Renal cortex interstitium (tissue), 15 donors: Measurements from ENCODE around the gene ATP11B. TPM values are rescaled to one million over a fixed set of nuclear protein-coding genes. Genes with fewer than 3 reads are reported as not detected.

Experiments
- DNase-seq, 11 donors: peaks; one replicate each; pipeline ENCODE4 v3.0.0-alpha.2; 2013; ENCODE audit warnings: low read depth in 9 of 11, low spot score in 4 of 11; ENCODE audit errors: extremely low read depth in 1 of 11
- long read RNA-seq, 16 experiments: transcript quantifications; one replicate each; lab custom pipeline, GENCODE V29; 2026
- polyA plus RNA-seq, 3 donors: library from polyadenylated mRNA; unstranded; fragments of 120-200 nt; gene quantifications; one replicate each; pipeline ENCODE4 v1.2.1, GENCODE V29; 2013; ENCODE audit not compliant: insufficient read length in 3 of 3

The ATP11B gene
- 10 to 100 TPM; 56.9 to 63.8 (median 60.2) TPM for polyA plus RNA-seq
- long read RNA-seq, donor 1, result 0 reads
- long read RNA-seq, donor 2, partial matches to known transcripts, result 16 of 17 reads
- long read RNA-seq, donor 2, other reads (novel, unspliced or antisense), result 0 of 17 reads
- long read RNA-seq, donor 3, full-length matches to known transcripts, result 5 of 5 reads
- long read RNA-seq, donor 3, partial matches to known transcripts, result 0 of 5 reads
- long read RNA-seq, donor 3, other reads (novel, unspliced or antisense), result 0 of 5 reads
- long read RNA-seq, donor 4, result 0 reads
- long read RNA-seq, donor 5, result 0 reads
- long read RNA-seq, donor 6, partial matches to known transcripts, result 0 of 1 reads
- long read RNA-seq, donor 6, other reads (novel, unspliced or antisense), result 0 of 1 reads
- long read RNA-seq, donor 7, full-length matches to known transcripts, result 4 of 4 reads
- long read RNA-seq, donor 7, partial matches to known transcripts, result 0 of 4 reads
- long read RNA-seq, donor 7, other reads (novel, unspliced or antisense), result 0 of 4 reads
- long read RNA-seq, donor 8, full-length matches to known transcripts, result 3 of 11 reads
- long read RNA-seq, donor 8, partial matches to known transcripts, result 8 of 11 reads
- long read RNA-seq, donor 8, other reads (novel, unspliced or antisense), result 0 of 11 reads
- long read RNA-seq, donor 9, full-length matches to known transcripts, result 2 of 2 reads
- long read RNA-seq, donor 9, partial matches to known transcripts, result 0 of 2 reads
- long read RNA-seq, donor 9, other reads (novel, unspliced or antisense), result 0 of 2 reads
- long read RNA-seq, donor 10, partial matches to known transcripts, result 0 of 2 reads
- long read RNA-seq, donor 10, other reads (novel, unspliced or antisense), result 0 of 2 reads
- long read RNA-seq, donor 11, full-length matches to known transcripts, result 2 of 2 reads
- long read RNA-seq, donor 11, partial matches to known transcripts, result 0 of 2 reads
- long read RNA-seq, donor 11, other reads (novel, unspliced or antisense), result 0 of 2 reads
- long read RNA-seq, donor 12, result 0 reads
- long read RNA-seq, donor 13, full-length matches to known transcripts, result 3 of 9 reads
- long read RNA-seq, donor 13, partial matches to known transcripts, result 6 of 9 reads
- long read RNA-seq, donor 13, other reads (novel, unspliced or antisense), result 0 of 9 reads
- long read RNA-seq, donor 14, full-length matches to known transcripts, result 1 of 1 reads
- long read RNA-seq, donor 14, partial matches to known transcripts, result 0 of 1 reads
- long read RNA-seq, donor 14, other reads (novel, unspliced or antisense), result 0 of 1 reads
- long read RNA-seq, donor 15, result 0 reads
- long read RNA-seq, donor 16, full-length matches to known transcripts, result 4 of 9 reads
- long read RNA-seq, donor 16, partial matches to known transcripts, result 5 of 9 reads
- long read RNA-seq, donor 16, other reads (novel, unspliced or antisense), result 0 of 9 reads

DNA sequence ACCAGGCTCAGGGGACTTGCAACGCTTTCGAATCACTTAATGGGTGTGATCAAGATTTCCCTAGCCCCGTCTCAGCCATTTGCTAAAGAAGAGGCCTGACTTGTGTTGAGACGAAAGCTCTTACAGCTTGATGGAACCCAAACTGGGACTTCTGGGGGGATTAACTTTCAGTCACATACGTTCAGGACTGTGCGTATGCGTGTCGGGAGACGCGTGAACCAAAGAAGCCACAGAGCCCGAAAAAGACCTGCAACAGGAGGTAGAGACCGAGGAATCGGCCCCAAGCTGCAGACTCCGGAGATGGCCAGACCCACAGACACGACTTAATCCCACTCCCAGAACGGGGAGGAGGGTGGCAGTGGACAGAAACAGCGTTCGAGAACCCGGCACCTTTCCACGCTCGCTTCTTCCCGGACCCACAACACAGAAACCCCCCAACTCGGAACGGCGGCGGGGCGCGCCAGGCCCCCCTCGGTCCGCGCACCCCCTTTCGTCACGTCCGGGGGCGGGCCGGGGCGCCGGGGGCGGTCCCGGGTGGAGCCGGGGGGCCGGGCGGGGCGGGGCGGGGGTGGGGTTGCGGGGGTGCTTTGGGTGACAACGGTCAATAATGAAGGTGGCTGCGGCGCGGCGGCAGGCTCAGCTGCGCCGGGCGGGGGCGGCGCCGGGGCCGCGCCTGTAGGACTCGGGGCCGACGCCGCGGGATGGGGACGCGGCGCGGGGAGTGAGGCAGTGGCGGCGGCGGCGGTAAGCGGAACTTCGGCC, at the start of gene ATP11B:
TSS of gene ATP11B (plus strand) at position 604 of the 762 bp plus-strand sequence. CDS start 256 bp downstream, outside the sequence.
- peak in 8 of 11 donors; percentile 38 to 81 (median 69) for DNase-seq

DNA sequence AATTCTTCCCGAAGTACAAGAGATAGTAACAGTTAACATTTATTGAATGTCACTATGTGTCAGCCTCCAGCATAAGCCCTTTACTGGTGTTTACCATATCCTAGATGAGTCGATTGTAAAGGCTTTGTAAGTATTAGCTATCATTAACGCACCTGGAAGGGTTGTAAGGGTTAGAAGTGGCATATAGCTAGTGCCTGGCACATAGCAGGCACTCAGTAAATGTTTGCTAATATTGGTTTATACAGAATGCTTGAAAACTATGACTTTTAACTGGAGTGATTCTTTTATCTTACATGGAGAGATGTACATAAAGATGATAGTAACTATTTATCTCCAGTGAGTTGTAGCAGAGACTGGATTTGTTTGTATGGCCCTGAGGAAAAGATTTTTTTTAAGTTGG, 46.3 kb upstream of the ATP11B start:
- no peak for DNase-seq

DNA sequence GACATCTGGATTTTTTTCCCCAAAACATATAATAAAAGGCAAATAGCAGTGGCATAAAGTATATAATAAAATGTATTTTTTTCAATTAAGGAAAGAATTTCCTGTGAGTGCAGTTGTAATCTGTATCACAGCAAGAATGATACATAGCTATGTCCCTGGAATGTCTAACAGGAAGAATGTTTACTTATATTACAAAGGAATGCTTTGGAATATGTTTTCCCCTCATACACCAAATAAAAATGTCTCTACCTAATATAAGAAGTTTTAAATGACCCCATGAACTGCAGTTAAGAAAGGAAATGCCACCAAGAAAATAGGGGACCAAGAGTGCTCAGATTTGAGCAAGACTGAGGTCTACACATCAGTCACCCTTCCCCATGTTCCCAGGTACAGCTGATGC, 38.0 kb upstream of the ATP11B start:
- DNase-seq, result no peak

DNA sequence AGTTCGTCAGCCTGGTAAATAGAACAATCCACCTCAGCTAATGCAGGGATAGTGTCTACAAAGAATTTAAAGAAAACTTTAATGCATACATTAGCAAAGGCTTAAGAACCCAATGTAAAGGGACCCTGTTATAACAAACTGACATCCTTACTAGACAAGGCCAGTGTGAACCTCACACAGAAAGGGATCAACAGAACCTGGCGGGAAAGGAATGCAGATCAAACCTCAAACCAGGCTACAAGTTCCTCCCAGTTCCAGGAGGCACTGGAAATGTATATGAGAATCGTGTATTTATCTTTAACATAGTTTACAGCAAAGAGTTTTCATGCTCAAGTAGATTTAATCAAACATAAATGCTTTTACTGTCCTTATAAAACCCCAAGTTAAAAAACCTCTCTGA, 37.6 kb upstream of the ATP11B start:
- DNase-seq, result no peak

DNA sequence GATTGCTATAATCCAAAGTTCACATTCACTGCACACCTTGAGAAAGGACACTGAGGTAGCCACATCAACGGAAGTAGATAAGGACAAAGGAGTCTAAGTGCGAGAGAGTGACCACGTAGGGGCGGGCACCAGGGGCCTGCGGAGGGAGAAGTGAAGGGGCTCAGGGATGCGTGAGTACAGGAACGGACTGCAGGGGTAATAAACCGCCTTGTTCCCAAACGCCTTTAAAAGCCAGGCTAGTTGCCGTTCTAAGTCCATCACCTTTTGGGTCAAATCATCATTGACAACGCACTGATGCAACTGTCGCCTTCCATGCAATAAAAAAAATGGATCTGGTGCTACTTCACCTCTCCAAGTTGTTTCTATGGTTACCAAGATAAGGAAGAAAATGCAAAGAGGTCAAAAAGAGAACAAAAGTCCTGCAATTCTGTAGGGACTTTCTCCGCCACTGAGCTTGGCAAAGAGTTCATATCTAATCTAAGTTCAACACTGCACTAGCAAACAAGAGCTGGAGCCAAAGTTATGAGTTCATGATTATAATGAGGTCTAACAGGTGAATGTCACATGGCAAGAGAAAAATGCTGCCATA, 32.6 kb upstream of the ATP11B start:
- no peak for DNase-seq

DNA sequence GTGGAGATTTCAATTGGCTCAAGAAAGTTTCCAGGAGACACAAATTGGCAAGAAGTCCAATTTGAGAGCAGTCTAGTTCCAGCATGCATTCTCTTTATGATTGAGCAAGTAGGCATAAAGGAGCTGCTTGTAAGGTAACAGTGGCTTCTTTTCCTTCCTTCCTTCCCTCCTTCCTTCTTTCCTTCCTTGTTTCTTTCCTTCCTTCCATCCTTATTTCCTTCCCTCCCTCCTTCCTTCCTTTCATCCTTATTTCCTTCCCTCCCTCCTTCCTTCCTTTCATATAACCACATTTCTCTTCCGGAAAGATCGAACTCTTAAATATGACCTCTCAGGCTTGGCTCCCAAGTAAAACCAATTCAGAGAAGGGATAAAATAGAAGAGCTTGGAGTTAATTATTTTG, 29.4 kb upstream of the ATP11B start:
- no peak for DNase-seq

DNA sequence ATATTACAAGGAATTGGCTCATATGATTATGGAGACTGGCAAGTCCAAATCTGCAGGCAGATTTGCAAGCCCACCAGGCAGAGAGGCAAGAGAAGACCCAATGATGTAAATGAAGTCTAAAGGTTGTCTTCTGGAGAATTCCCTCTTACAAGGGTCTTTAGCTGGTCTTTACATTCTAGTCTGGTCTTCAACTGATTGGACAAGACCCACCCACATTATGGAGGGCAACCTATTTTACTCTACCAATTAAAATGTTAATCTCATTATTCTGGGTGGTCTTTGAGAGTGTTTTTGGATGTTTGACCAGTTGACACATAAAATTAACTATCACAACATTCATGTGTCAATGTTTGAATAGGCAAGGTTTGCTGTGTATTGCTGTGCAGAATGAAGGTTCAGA, 28.0 kb upstream of the ATP11B start:
- no peak for DNase-seq

DNA sequence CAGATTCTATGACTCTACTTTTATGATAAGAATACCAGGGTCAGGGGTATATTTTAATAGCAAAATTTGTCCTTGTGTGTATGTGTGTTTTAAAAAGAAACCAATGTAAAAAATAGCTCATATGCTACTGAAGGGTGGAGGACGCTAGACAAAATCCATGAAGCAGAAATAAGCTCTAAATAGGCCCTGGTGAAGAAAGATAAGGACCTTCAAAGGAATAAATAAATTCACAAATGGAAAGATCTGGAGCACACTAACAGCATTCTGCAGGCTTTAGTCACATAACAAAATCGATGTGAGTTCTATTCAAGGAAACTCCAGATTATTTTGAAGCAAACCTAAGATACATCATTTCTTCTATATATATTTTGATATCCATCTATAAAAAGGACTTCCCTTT, 27.2 kb upstream of the ATP11B start:
- no peak for DNase-seq

DNA sequence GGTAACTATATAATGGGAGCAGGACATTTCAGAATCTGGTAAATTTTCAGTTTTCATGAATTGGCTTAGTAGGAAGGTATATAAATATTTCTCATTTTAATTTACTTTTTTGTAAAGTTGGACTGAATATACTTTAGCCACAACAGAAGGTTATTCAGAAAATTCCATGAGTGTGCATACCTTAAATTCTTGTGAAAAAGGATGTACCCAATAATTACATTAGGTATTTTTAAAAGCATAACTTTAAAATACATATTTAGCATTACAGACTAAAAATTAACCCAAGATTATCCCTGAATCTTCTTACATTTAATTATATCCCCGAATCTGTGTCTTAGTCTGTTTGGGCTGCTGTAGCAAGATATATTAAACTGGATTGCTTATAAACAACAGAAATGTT, 24.9 kb upstream of the ATP11B start:
- DNase-seq, result no peak

DNA sequence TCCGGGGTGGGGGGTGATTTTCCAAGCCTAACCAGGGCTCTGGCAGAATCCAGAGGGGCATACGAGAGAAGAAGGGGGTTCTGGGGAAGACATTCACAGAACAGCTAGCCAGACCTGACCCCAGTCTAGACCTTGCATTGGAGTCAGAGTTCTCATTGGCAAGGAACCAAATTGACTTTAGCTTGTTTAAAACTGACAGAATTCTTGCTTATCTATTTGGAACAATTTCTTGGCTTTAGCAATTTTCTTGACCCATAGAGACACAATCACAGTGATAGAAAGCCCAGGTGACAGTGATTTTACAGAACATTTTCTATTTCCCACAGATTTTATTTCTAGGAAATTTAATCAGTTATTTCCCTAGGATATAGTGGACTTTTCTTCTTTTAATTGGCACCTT, 23.6 kb upstream of the ATP11B start:
- DNase-seq, result no peak

DNA sequence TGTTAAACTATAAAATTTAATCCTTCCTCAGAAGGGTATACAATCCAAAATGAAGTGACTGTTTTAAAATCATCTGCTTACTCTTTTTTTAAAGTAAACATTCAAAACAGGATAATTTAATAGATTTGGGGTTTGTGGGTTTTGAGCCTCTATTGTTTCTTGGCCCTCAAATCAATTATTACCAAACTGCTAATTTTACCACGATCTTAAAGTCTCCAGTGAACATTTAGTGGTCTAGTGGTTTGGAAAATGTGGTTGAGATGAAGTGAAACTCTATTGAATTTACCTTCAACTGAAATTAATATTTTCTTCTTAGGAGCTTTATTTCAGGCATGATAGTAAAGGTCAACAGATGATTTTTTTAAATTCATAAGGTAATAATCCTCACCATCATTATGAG, 11.2 kb upstream of the ATP11B start:
- DNase-seq, result no peak

DNA sequence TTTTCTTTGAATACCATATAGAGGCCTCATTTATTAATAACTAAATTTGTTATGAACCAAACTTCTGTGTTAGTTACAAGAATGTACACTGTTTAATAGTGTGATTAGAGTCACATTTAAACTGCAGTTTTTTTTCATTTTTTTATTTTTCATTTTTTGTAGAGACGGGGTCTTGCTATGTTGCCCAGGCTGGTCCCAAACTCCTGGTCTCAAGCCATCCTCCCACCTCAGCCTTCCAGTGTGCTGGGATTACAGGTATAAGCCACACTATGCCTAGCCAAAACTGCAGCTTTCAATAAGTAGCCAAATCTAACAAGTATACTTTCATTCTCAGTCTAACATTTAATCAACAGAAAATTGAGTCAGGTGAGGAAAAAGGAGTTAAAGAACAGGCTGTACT, 10.2 kb upstream of the ATP11B start:
- no peak for DNase-seq

DNA sequence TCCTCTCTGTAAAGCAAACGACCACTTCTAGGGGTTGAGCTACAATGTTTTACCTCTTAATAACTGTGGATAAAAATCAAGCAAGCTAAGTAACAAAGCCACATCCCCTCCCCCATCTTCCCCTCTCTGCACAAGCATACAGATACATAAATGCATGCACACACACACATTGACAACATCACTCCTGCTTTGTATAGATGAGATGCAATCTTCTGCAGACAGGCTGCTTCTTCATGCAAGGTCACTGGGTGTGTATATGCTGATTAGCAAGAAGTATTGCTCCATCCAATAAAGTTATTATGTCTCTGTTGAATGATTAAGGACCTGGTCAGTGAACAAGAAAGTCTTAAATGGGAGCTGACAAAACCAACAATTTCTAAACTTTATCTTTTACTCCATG, 8.8 kb upstream of the ATP11B start:
- DNase-seq, result no peak

DNA sequence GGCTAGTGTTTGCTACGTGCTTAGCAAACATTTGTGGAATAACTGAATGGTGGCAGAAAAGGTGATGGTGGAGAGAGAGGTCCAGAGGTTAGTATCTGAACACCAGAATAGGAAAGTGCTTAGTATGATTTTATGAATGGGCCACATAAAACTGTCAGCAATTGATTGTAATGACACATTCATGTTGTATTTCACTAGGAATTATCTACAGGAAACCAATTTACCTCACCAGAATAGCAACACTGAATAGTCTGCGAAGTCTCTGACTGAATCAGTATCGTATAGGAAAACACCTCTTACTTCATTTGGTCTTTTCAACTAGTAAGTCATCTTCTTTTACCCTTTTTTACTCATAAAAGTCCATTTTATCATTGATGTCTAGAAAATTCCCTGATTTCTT, 8.2 kb upstream of the ATP11B start:
- DNase-seq, result no peak

DNA sequence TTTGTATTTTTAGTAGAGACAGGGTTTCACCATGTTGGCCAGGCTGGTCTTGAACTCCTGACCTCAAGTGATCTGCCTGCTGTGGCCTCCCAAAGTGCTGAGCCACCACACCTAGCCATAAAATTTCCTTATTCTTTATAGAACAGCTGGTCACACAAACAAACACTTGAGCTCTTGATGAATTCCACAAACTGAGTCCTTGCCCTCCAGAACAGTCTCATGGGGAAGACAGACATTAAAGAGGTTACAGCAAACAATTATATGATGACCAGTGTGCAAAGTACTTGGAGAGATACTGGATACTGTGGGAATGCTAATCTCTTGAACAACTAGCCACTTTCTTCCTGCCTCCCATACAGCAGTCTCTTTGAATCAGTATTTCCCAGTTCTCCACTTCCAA, 7.5 kb upstream of the ATP11B start:
- DNase-seq, result no peak

DNA sequence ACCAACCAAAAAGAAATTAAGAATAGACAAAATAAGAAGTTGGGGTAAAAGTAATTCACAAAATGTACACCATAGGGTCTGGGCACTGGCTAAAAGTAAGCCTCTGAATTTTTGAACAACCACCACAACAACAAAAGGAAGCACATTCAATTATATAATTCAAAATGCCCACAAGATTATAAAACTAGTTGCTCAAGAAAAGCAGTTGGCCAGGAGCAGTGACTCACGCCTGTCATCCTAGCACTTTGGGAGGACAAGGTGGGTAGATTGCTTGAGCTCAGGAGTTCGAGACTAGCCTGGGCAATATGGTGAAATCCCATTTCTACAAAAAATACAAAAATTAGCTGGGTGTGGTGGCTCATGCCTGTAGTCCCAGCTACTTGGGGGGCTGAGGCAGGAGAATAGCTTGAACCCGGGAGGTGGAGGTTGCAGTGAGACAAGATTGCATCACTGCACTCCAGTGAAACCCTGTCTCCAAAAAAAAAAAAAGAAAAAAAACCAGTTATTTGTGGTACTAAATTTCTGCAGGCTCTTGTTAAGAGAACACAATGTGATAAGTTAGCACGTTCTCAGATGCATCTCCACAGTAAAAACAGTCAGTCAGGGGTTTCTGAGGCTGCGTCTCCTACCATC, 6.6 kb upstream of the ATP11B start:
- no peak for DNase-seq

DNA sequence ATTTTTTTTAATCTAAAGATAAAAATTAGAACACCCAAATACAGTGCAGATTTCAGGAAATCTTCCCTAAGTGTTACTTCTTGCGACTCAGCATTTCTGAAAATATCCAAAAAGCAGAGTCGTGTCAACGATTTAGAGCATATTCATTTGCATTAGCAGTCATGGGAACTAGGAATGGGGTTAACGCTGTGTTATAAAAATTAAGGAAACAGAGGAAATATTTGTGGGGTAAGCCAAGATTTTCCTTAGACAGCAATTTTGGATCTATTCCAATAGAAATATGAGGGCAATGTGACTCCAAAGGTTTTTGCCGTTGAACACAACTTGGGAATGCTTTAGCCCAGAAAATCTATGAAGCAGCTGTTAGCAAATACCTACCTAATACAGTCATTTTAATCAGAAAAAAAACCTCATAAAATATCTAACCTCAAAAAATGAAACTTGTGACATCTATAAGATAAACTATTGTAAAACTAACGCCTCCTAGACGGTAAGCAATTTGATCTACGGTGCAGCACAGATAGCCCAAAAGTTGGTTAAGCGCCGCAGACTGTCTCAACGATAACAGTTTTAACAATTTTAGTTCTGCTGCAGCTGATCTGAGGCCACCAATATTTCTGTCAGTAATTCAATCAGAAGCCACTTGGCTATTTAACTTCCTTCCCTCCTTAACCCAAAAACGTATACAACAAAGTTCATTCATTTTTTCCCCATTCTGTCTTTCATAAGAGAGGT, 5.8 kb upstream of the ATP11B start:
- peak in 2 of 11 donors; percentile 3 to 9 for DNase-seq
